HepG2 (cell line): ENCODE measurements around the gene PATZ1. TPM values are rescaled to one million over a fixed set of nuclear protein-coding genes. Genes with fewer than 3 reads are reported as not detected.

Experiments used
- AKAP8 ChIP-seq: sonication (generic); formaldehyde crosslinking; IDR thresholded peaks from 2 replicates; pipeline ENCODE4 v1.5.1; 2020; ENCODE audit warnings: mild to moderate bottlenecking, missing genetic modification reagents
- BCL6 ChIP-seq: IDR thresholded peaks from 2 replicates; pipeline ENCODE4 v1.6.1; 2016; ENCODE audit warnings: missing genetic modification reagents, missing compliant biosample characterization
- CHCHD3 ChIP-seq: sonication (generic); formaldehyde crosslinking; IDR thresholded peaks from 2 replicates; pipeline ENCODE4 v1.8.0; 2022; ENCODE audit warnings: mild to moderate bottlenecking, missing genetic modification reagents, moderate library complexity
- CREB1 ChIP-seq, 2 experiments: fragments of 450-650 bp in 1 of 2; IDR thresholded peaks; 2 replicates each; pipeline ENCODE4 v1.6.1; 2016 to 2017; ENCODE audit warnings: control low read depth in 1 of 2, mild to moderate bottlenecking in 1 of 2, missing compliant biosample characterization in 1 of 2, missing genetic modification characterization in 1 of 2
- FOSL2 ChIP-seq: sonication (generic); formaldehyde crosslinking; IDR thresholded peaks from 2 replicates; pipeline ENCODE4 v1.4.0; 2020; ENCODE audit warnings: missing genetic modification reagents
- FOXA1 ChIP-seq, 2 experiments: fragments of 450-650 bp in 1 of 2; sonication (generic) in 1 of 2; formaldehyde crosslinking in 1 of 2; IDR thresholded peaks; 2 replicates each; pipeline versions ENCODE4 v1.4.0 to v1.6.1; 2016 to 2020; ENCODE audit warnings: missing genetic modification reagents in 1 of 2
- HIC2 ChIP-seq: sonication (generic); formaldehyde crosslinking; IDR thresholded peaks from 2 replicates; pipeline ENCODE4 v1.9.0; 2022; ENCODE audit warnings: low read depth, missing genetic modification reagents
- HNF1B ChIP-seq: sonication (generic); formaldehyde crosslinking; IDR thresholded peaks from 2 replicates; pipeline ENCODE4 v1.5.1; 2020; ENCODE audit warnings: mild to moderate bottlenecking, moderate library complexity, missing genetic modification reagents
- KDM2A ChIP-seq: sonication (generic); formaldehyde crosslinking; IDR thresholded peaks from 2 replicates; pipeline ENCODE4 v1.4.0; 2020; ENCODE audit warnings: low read depth, missing genetic modification reagents, borderline replicate concordance
- KDM5A ChIP-seq: fragments of 200-600 bp; sonication (generic); IDR thresholded peaks from 2 replicates; pipeline ENCODE4 v1.7.0; 2018; ENCODE audit warnings: antibody characterized with exemption, mild to moderate bottlenecking, low read length, borderline replicate concordance
- POLR2A ChIP-seq, 2 experiments: IDR thresholded peaks; 2 replicates each; pipeline ENCODE4 v1.6.1; 2011; ENCODE audit warnings: low read depth in 2 of 2, low read length in 2 of 2, mild to moderate bottlenecking in 1 of 2, moderate library complexity in 1 of 2; ENCODE audit not compliant: insufficient read depth in 1 of 2
- REL ChIP-seq: sonication (generic); formaldehyde crosslinking; conservative IDR thresholded peaks from 2 replicates; pipeline ENCODE4 v1.8.0; 2022; ENCODE audit warnings: mild to moderate bottlenecking, missing genetic modification reagents, moderate library complexity
- RFXANK ChIP-seq: IDR thresholded peaks from 2 replicates; pipeline ENCODE4 v1.6.1; 2016
- ZBTB8A ChIP-seq: sonication (generic); formaldehyde crosslinking; IDR thresholded peaks from 2 replicates; pipeline ENCODE4 v1.4.0; 2020; ENCODE audit warnings: mild to moderate bottlenecking, low read depth, missing genetic modification reagents, borderline replicate concordance
- ZKSCAN8 ChIP-seq: IDR thresholded peaks from 2 replicates; pipeline ENCODE4 v1.6.1; 2016; ENCODE audit warnings: borderline replicate concordance, missing genetic modification reagents, missing compliant biosample characterization
- ZNF224 ChIP-seq: sonication (generic); formaldehyde crosslinking; IDR thresholded peaks from 2 replicates; pipeline ENCODE4 v1.5.0; 2020; ENCODE audit warnings: mild to moderate bottlenecking, missing genetic modification reagents
- ZNF251 ChIP-seq: sonication (generic); formaldehyde crosslinking; IDR thresholded peaks from 2 replicates; pipeline ENCODE4 v1.9.0; 2021; ENCODE audit warnings: mild to moderate bottlenecking, missing genetic modification reagents
- ZNF281 ChIP-seq: sonication (generic); formaldehyde crosslinking; IDR thresholded peaks from 2 replicates; pipeline ENCODE4 v1.4.0; 2020; ENCODE audit warnings: missing genetic modification reagents, borderline replicate concordance
- ZNF282 ChIP-seq: fragments of 450-650 bp; IDR thresholded peaks from 2 replicates; pipeline ENCODE4 v1.6.1; 2018; ENCODE audit not compliant: partially characterized antibody
- ZNF367 ChIP-seq: sonication (generic); formaldehyde crosslinking; IDR thresholded peaks from 2 replicates; pipeline ENCODE4 v1.4.0; 2020; ENCODE audit warnings: missing genetic modification reagents, borderline replicate concordance
- ZNF451 ChIP-seq: sonication (generic); formaldehyde crosslinking; IDR thresholded peaks from 2 replicates; pipeline ENCODE4 v1.5.0; 2020; ENCODE audit warnings: mild to moderate bottlenecking, missing genetic modification reagents
- ZNF563 ChIP-seq: sonication (generic); formaldehyde crosslinking; IDR thresholded peaks from 2 replicates; pipeline ENCODE4 v1.8.0; 2022; ENCODE audit warnings: mild to moderate bottlenecking, moderate library complexity, missing genetic modification reagents
- ZNF564 ChIP-seq: sonication (generic); formaldehyde crosslinking; IDR thresholded peaks from 2 replicates; pipeline ENCODE4 v1.8.1; 2023; ENCODE audit warnings: mild to moderate bottlenecking, missing genetic modification reagents
- ZNF652 ChIP-seq: IDR thresholded peaks from 2 replicates; pipeline ENCODE4 v1.6.1; 2016; ENCODE audit warnings: low read depth, borderline replicate concordance
- ZSCAN22 ChIP-seq: sonication (generic); formaldehyde crosslinking; IDR thresholded peaks from 2 replicates; pipeline ENCODE4 v1.4.0; 2020; ENCODE audit warnings: mild to moderate bottlenecking, missing genetic modification reagents
- ZSCAN30 ChIP-seq: sonication (generic); formaldehyde crosslinking; IDR thresholded peaks from 2 replicates; pipeline ENCODE4 v1.5.0; 2020; ENCODE audit warnings: mild to moderate bottlenecking, missing genetic modification reagents
- polyA plus RNA-seq, 8 experiments: library from polyadenylated mRNA; depleted of rRNA in 3 of 8; stranded (reverse) in 7 of 8; unstranded in 1 of 8; fragments of >200 nt; fragmentation: Illumina TruSeq in 4 of 8; extraction: Trizol in 4 of 8; gene quantifications; 2 replicates each; pipeline versions ENCODE4 v1.2.1 to v1.2.3, GENCODE V29; 2011 to 2016; ENCODE audit warnings: low read depth in 4 of 8, missing spikeins in 1 of 8, mixed read lengths in 1 of 8; ENCODE audit not compliant: insufficient read depth in 1 of 8
- total RNA-seq, 5 experiments: library from RNA; depleted of rRNA; stranded (reverse); fragments of >200 nt; fragmentation: Illumina TruSeq; extraction: Trizol; gene quantifications; 2 replicates each; pipeline ENCODE4 v1.2.3, GENCODE V29; 2016; ENCODE audit warnings: low read depth in 1 of 5

The PATZ1 gene
- total and polyA plus RNA-seq, 2 of the 13 experiments (the other 11 are each of a cell fraction or from before 2014, with no cell fraction given) = 24.9 to 30.5 TPM

- 0 out of 2 replicates have a peak, but pooled peaks have one; percentile 21 for TF ChIP-seq ZNF281 (CRISPR knock-in tag)
- 0 out of 2 replicates have a peak, but pooled peaks have one; percentile 26 for TF ChIP-seq ZNF451 (CRISPR knock-in tag)
- no peak for TF ChIP-seq KDM5A
- TF ChIP-seq HIC2 (CRISPR knock-in tag) = no peak
- TF ChIP-seq ZNF563 = peak; percentile 20; the same call in 1 of the 2 replicates
- no peak for TF ChIP-seq CHCHD3 (CRISPR knock-in tag)
- TF ChIP-seq FOSL2 = 0 out of 2 replicates have a peak, but pooled peaks have one; percentile 13
- 0 out of 2 replicates have a peak, but pooled peaks have one; percentile 19 for TF ChIP-seq HNF1B (CRISPR knock-in tag)
- TF ChIP-seq ZNF564 = no peak; the same call in 1 of the 2 replicates
- no peak for TF ChIP-seq ZNF224 (CRISPR knock-in tag)
- TF ChIP-seq ZNF367 = 0 out of 2 replicates have a peak, but pooled peaks have one; percentile 26
- no peak for TF ChIP-seq BCL6 (CRISPR knock-in tag)
- no peak for TF ChIP-seq RFXANK (CRISPR knock-in tag)
- TF ChIP-seq ZSCAN30 = no peak
- no peak for TF ChIP-seq AKAP8 (CRISPR knock-in tag)
- TF ChIP-seq ZNF251 (CRISPR knock-in tag) = no peak
- 0 out of 2 replicates have a peak, but pooled peaks have one; percentile 30 for TF ChIP-seq ZSCAN22 (CRISPR knock-in tag)
- no peak for TF ChIP-seq ZNF282
- no peak for TF ChIP-seq CREB1 (IDR thresholded peaks at IDR 0.05)
- TF ChIP-seq CREB1 (CRISPR knock-in tag; IDR thresholded peaks at IDR 0.05) = no peak
- TF ChIP-seq ZNF652 (CRISPR knock-in tag) = no peak
- TF ChIP-seq ZBTB8A (CRISPR knock-in tag) = peak; percentile 78; the same call in 1 of the 2 replicates
- TF ChIP-seq ZKSCAN8 (CRISPR knock-in tag) = 0 out of 2 replicates have a peak, but pooled peaks have one; percentile 15
- no peak for TF ChIP-seq REL (CRISPR knock-in tag)
- no peak for TF ChIP-seq FOXA1 (IDR thresholded peaks at IDR 0.05)
- TF ChIP-seq FOXA1 (CRISPR knock-in tag; IDR thresholded peaks at IDR 0.05) = 0 out of 2 replicates have a peak, but pooled peaks have one; percentile 3
- peak; percentile 16 to 44; a peak in 3 of 4 replicates for TF ChIP-seq POLR2A (IDR thresholded peaks at IDR 0.05; ENCODE audit: insufficient read depth in 1 of 2, low read depth in 2 of 2, low read length in 2 of 2)
- TF ChIP-seq KDM2A (CRISPR knock-in tag) = peak; percentile 52
These were observed 646 bp upstream of the PATZ1 start (continued) for GRCh38 chr22:31346733-31347250.
